ENCODE results near the gene MAN2A1.

The MAN2A1 gene

GRCh38 chr5:109692852-109693251 lies 3.1 kb downstream of the MAN2A1 start:
- TF ChIP-seq CTCF (IDR thresholded peaks at IDR 0.05; ENCODE audit: extremely low read depth, insufficient read depth, missing control alignments) = no peak
- in situ Hi-C loops (cut with MboI; ENCODE audit: low pct_unique_long_range_greater_than_20kb, low sequenced_read_pairs, unreplicated experiment) = loop anchor here (25.0 kb wide), 1 partner anchor 1006 kb away; no protein-coding TSS in a partner anchor
- no peak for DNase-seq (ENCODE audit: low spot score)

- TF ChIP-seq CTCF (IDR thresholded peaks at IDR 0.05; ENCODE audit: extremely low read depth, insufficient read depth, missing control alignments) = no peak
- in situ Hi-C loops (cut with MboI; ENCODE audit: low pct_unique_long_range_greater_than_20kb, low sequenced_read_pairs, unreplicated experiment) = loop anchor here (25.0 kb wide), 1 partner anchor 1006 kb away; no protein-coding TSS in a partner anchor
These were observed 4.0 kb downstream of the MAN2A1 start for GRCh38 chr5:109693535-109694400.

GRCh38 chr5:109694451-109694891 lies 4.7 kb downstream of the MAN2A1 start:
- DNase-seq (ENCODE audit: low spot score) = no peak
- no peak for TF ChIP-seq CTCF (IDR thresholded peaks at IDR 0.05; ENCODE audit: extremely low read depth, insufficient read depth, missing control alignments)
- in situ Hi-C loops (cut with MboI; ENCODE audit: low pct_unique_long_range_greater_than_20kb, low sequenced_read_pairs, unreplicated experiment) = loop anchor here (25.0 kb wide), 1 partner anchor 1007 kb away; no protein-coding TSS in a partner anchor

More at GRCh38 chr5:109693535-109694400, 4.0 kb downstream of the MAN2A1 start:
- DNase-seq (ENCODE audit: low spot score) = no peak

GRCh38 chr5:109695005-109695926 lies 5.5 kb downstream of the MAN2A1 start:
- peak; percentile 42 for DNase-seq (ENCODE audit: low spot score)
- in situ Hi-C loops (cut with MboI; ENCODE audit: low pct_unique_long_range_greater_than_20kb, low sequenced_read_pairs, unreplicated experiment) = loop anchor here (25.0 kb wide), 1 partner anchor 1008 kb away; no protein-coding TSS in a partner anchor
- TF ChIP-seq CTCF (IDR thresholded peaks at IDR 0.05; ENCODE audit: extremely low read depth, insufficient read depth, missing control alignments) = no peak

- in situ Hi-C loops (cut with MboI; ENCODE audit: low pct_unique_long_range_greater_than_20kb, low sequenced_read_pairs, unreplicated experiment) = loop anchor here (25.0 kb wide), 1 partner anchor 1010 kb away; no protein-coding TSS in a partner anchor
- no peak for DNase-seq (ENCODE audit: low spot score)
These were observed 7.6 kb downstream of the MAN2A1 start for GRCh38 chr5:109697339-109697738.

More at GRCh38 chr5:109697339-109697738, 7.6 kb downstream of the MAN2A1 start:
- TF ChIP-seq CTCF (IDR thresholded peaks at IDR 0.05; ENCODE audit: extremely low read depth, insufficient read depth, missing control alignments) = no peak
